ENCODE measurements around the gene PCDHGC5.

PCDHGC5 gene

GRCh38 chr5:141533897-141534296 is 45.0 kb downstream of the PCDHGC5 start:
- no peak for DNase-seq

GRCh38 chr5:141534492-141535213 is 45.8 kb downstream of the PCDHGC5 start:
- no peak for DNase-seq
